Retinal pigment epithelial cell (primary cell): ENCODE results near the gene COLGALT1.

Source experiments
- DNase-seq: peaks from one replicate; pipeline ENCODE4 v3.0.0-alpha.2; 2010; ENCODE audit warnings: low read depth
- H3K4me3 ChIP-seq: 2 replicates; pipeline ENCODE4 v1.5.1; 2011; ENCODE audit warnings: mild to moderate bottlenecking, low read length, control low read depth, moderate library complexity
- CTCF ChIP-seq: conservative IDR thresholded peaks from 2 replicates; pipeline ENCODE4 v1.5.1; 2011; ENCODE audit warnings: low read depth, low read length, control low read depth, inconsistent platforms

COLGALT1 gene

GRCh38 chr19:17572638-17573037 lies 17.2 kb downstream of the COLGALT1 start:
- TF ChIP-seq CTCF = no peak
- DNase-seq = no peak
- no peak overlapping the region for H3K4me3 ChIP-seq

- DNase-seq = no peak
- H3K4me3 ChIP-seq = no peak overlapping the region
- no peak for TF ChIP-seq CTCF
Measured at GRCh38 chr19:17575871-17576757, 20.7 kb downstream of the COLGALT1 start.

GRCh38 chr19:17576758-17577456 lies 21.5 kb downstream of the COLGALT1 start:
- no peak for DNase-seq
- no peak for TF ChIP-seq CTCF
- no peak overlapping the region for H3K4me3 ChIP-seq

- no peak overlapping the region for H3K4me3 ChIP-seq
- TF ChIP-seq CTCF = no peak
- no peak for DNase-seq
Measured at GRCh38 chr19:17577457-17578097, 22.1 kb downstream of the COLGALT1 start.

DNA sequence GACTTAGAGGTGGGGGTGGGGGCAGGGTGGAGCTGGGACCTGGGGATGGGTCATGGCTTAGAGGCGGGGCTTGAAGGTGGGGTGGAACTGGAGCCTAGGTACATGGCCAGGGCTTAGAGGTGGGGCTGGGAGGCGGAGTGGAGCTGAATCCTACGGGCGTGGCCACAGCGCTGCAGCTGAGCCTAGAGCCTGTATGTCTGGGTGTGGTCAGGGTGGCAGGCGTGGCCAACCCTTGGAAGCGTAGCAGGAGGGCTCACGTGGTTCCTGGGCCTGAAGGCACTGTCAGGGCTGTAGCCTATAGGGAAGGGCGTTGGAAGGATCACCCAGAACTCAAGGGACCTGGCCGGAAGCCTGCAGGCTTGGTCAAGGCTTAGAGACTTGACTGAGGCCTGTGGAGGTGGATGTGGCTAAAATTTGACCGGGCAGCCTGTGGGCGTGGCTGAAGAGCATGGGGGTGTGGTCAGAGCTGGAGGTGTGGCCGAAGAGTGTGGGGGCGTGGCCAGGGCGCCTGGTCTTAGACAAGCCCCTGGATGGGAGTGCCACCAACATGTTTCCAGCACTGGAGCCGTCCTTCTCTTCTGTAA lies 24.3 kb downstream of the COLGALT1 start:
- no peak overlapping the region for H3K4me3 ChIP-seq
- DNase-seq = no peak
- no peak for TF ChIP-seq CTCF

DNA sequence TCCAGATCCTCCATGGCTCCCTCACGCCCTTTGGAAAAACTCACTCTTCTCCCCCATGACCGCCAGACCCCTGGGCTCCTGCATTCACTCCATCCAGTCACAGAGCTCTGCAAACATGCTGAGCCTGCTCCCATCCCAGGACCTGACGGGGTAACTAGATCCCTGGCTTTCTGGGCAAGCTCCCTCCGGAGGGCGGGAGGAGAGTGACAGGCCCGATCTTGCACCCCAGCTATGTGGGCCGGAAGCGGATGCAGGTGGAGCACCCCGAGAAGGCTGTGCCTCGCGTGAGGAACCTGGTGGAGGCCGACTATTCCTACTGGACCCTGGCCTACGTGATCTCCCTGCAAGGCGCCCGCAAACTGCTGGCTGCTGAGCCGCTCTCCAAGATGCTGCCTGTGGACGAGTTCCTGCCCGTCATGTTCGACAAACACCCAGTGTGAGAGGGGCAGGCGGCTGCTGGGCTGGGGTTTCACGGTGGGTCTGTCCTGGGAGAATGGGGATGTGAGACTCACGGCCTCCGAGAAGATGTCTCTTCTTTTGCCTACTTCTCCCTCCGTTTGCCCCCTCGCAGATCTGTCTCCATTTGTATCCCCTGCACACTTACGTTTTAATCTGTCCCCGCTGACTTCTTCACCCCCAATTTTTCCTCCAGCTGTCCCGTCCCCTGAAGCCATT lies 25.2 kb downstream of the COLGALT1 start:
- no peak for DNase-seq
- no peak overlapping the region for H3K4me3 ChIP-seq
- no peak for TF ChIP-seq CTCF
